Measurements from ENCODE around the gene IL10RB. TPM values are rescaled to one million over a fixed set of nuclear protein-coding genes. Genes with fewer than 3 reads are reported as not detected.
"Not testable (repeated sequence)": the region's sequence is repeated elsewhere in the genome, so short reads cannot be mapped to it uniquely, and the experiment has no call there.

IL10RB gene
- total and polyA plus RNA-seq, 9 donors = 18.1 to 31.7 (median 24.8) TPM

DNA sequence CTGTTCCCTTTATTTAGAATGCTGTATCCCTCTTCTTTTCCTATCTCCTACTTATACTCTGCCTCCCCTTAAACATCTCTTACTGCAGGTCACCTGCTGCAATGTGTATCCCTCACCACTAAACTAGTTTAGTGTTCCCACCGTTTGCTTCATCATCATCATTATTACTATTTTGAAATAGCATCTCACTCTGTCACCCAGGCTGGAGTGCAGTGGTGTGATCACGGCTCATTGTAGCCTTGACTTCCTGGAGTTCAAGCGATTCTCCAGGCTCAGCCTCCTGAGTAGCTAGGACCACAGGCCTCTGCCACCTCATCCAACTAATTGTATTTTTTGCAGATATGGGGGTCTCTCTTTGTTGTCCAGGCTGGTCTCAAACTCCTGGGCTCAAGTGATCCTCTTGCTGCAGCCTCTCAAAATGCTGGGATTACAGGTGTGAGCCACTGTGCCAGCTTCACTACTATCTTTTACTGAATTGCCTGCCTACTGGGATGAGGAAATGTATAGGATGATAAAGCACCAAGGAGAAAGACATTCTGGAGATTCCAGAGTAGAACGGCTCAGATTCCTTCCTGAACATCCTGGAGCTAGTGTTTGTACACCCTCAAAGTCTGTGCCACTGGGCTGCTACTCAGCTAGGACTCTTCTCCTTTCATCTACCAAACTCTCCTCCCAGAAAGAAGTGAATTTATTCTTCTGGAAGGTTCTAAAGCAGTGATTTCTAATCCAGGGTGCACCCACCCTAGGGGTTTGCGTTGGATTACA, 50.0 kb downstream of the IL10RB start:
- Histone ChIP-seq H3K27ac (no peak overlapping the region), H3K9me3 (no peaks in the 10 kb centered on the region), H3K27me3 (no peaks in the 10 kb centered on the region), H3K36me3 (no peaks in the 10 kb centered on the region), H3K4me1 (ENCODE audit: insufficient read depth) (no peaks in the 10 kb centered on the region), H3K4me3 (no peak overlapping the region)
- intact Hi-C loops (cut with DNase I) = no loop called here
- WGBS, 3 donors = 70 to 84% (median 75%) methylated on average over 5 of the region's 5 CpGs
- TF ChIP-seq EP300 (IDR thresholded peaks at IDR 0.05) (no peak), POLR2A (IDR thresholded peaks at IDR 0.05) (no peak)
- TF ChIP-seq, protein P1, sequence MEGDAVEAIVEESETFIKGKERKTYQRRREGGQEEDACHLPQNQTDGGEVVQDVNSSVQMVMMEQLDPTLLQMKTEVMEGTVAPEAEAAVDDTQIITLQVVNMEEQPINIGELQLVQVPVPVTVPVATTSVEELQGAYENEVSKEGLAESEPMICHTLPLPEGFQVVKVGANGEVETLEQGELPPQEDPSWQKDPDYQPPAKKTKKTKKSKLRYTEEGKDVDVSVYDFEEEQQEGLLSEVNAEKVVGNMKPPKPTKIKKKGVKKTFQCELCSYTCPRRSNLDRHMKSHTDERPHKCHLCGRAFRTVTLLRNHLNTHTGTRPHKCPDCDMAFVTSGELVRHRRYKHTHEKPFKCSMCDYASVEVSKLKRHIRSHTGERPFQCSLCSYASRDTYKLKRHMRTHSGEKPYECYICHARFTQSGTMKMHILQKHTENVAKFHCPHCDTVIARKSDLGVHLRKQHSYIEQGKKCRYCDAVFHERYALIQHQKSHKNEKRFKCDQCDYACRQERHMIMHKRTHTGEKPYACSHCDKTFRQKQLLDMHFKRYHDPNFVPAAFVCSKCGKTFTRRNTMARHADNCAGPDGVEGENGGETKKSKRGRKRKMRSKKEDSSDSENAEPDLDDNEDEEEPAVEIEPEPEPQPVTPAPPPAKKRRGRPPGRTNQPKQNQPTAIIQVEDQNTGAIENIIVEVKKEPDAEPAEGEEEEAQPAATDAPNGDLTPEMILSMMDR (IDR thresholded peaks at IDR 0.05) = no peak
- DNase-seq = no peak

DNA sequence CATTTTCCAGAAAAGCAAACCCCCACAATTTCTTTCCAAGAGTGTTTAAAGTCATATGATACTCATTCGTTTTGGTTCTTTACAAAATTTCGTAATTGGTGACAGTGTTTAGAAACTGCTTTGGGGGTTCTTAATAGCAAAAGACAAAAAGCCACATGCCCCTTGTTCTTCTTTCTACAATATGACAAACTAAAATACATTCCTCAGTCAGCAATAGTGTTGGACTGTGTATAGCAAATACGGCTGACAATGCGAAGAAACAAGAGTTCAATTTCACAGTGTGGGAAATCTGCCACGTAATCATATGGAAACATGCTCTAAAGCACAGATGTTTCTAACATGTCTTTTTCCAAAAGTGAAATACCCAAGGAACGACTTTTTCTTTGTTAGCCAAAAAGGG, 51.0 kb downstream of the IL10RB start:
- H3K4me3 ChIP-seq = no peak overlapping the region
- H3K9me3 ChIP-seq = no peaks in the 10 kb centered on the region
- H3K27me3 ChIP-seq = no peaks in the 10 kb centered on the region
- no peaks in the 10 kb centered on the region for H3K36me3 ChIP-seq
- intact Hi-C loops (cut with DNase I) = no loop called here
- no peaks in the 10 kb centered on the region for H3K4me1 ChIP-seq (ENCODE audit: insufficient read depth)
- no peak overlapping the region for H3K27ac ChIP-seq
- DNase-seq = no peak
- 25 to 28% (median 26%) methylated on average over 6 of the region's 6 CpGs for WGBS, 3 donors
- TF ChIP-seq POLR2A (IDR thresholded peaks at IDR 0.05) (no peak), EP300 (IDR thresholded peaks at IDR 0.05) (no peak)
- TF ChIP-seq, protein P1 (IDR thresholded peaks at IDR 0.05) = no peak

DNA sequence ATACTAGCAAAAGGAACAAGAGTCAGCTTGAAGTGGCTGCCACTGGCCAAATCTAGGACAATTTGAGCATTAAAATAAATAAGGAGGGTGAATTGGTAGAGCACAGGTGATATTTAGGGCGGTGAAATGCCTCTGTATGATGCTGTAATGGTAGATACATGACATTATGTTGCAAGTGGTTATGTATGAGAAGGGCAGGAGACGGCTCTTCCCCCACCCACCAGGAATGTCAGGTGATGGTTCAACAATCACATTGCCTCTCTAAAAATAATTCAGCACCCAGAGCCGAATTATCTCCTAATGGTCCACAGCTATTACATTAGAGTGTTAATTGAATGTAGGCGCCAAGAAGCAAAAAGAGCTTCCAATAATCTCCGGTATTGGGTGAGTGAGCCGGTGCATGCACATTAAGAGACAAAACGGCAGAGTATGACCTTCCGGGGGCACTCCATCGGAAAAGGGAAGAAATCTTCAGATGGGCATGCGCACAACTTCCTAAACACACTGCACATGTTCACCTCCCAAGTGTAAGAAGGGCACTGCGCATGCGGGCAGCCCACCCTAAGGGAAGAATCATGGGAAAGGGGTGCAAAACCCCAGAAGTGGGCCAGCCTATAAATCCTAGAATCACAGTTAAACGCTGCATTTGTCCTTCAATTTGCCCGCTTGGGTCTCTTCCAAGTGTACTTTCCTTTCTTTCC, 51.8 kb downstream of the IL10RB start:
- no peaks in the 10 kb centered on the region for H3K9me3 ChIP-seq
- TF ChIP-seq POLR2A (IDR thresholded peaks at IDR 0.05) (no peak), EP300 (IDR thresholded peaks at IDR 0.05) (no peak)
- TF ChIP-seq, protein P1 (IDR thresholded peaks at IDR 0.05) = no peak
- H3K27me3 ChIP-seq = no peaks in the 10 kb centered on the region
- no peak for DNase-seq
- H3K27ac ChIP-seq = no peak overlapping the region
- no peaks in the 10 kb centered on the region for H3K36me3 ChIP-seq
- no peaks in the 10 kb centered on the region for H3K4me1 ChIP-seq (ENCODE audit: insufficient read depth)
- intact Hi-C loops (cut with DNase I) = no loop called here
- 84 to 87% (median 86%) methylated on average over 14 of the region's 14 CpGs for WGBS, 3 donors
- H3K4me3 ChIP-seq = no peak overlapping the region

DNA sequence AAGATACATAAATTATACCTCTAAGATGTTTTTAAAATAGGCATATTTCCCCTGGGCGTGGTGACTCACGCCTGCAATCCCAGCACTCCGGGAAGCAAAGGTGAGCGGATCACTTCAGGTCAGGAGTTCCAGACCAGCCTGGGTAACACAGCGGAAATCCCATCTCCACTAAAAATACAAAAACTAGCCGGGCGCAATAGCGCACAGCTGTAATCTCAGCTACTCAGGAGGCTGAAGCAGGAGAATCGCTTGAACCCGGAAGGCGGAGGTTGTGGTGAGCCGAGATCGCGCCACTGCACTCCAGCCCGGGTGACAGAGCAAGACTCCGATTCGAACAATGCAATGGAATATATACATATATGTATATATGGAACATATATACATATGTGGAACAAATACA, 54.8 kb downstream of the IL10RB start:
- not testable (repeated sequence) for H3K4me1 ChIP-seq (ENCODE audit: insufficient read depth); H3K36me3 ChIP-seq; H3K27ac ChIP-seq; H3K9me3 ChIP-seq; H3K27me3 ChIP-seq; H3K4me3 ChIP-seq
- intact Hi-C loops (cut with DNase I) = loop anchor here in 2 of 4 donors (10.0 kb wide), 2 partner anchors 116 to 124 kb away; no protein-coding TSS in a partner anchor
- WGBS, 3 donors = 82 to 90% (median 86%) methylated on average over 17 of the region's 17 CpGs
- DNase-seq = peak in 2 of 5 donors; percentile 46 to 48

GRCh38 chr21:33323610-33324009, 57.4 kb downstream of the IL10RB start:
- not testable (repeated sequence) for H3K9me3 ChIP-seq; H3K4me1 ChIP-seq (ENCODE audit: insufficient read depth); DNase-seq; H3K4me3 ChIP-seq; H3K36me3 ChIP-seq; H3K27ac ChIP-seq; H3K27me3 ChIP-seq
- intact Hi-C loops (cut with DNase I) = loop anchor here in 2 of 4 donors (10.0 kb wide), 2 partner anchors 119 to 121 kb away; no protein-coding TSS in a partner anchor

Measured in ovary (tissue), 9 donors.